BLaER1 (cell line): ENCODE measurements around the gene EPN2.

Experiments
- H3K27ac ChIP-seq: shearing (Covaris generic); formaldehyde crosslinking; 2 replicates; pipeline ENCODE4 v1.8.1; 2022
- H3K27me3 ChIP-seq: shearing (Covaris generic); formaldehyde crosslinking; 2 replicates; pipeline ENCODE4 v1.8.1; 2022
- H3K36me3 ChIP-seq: shearing (Covaris generic); formaldehyde crosslinking; 2 replicates; pipeline ENCODE4 v1.8.1; 2022
- H3K4me1 ChIP-seq: shearing (Covaris generic); formaldehyde crosslinking; 2 replicates; pipeline ENCODE4 v1.8.1; 2022
- H3K4me2 ChIP-seq: shearing (Covaris generic); formaldehyde crosslinking; 2 replicates; pipeline ENCODE4 v1.8.1; 2022
- H3K4me3 ChIP-seq: shearing (Covaris generic); formaldehyde crosslinking; 2 replicates; pipeline ENCODE4 v1.8.1; 2022
- H3K9ac ChIP-seq: shearing (Covaris generic); formaldehyde crosslinking; 2 replicates; pipeline ENCODE4 v1.8.1; 2022
- H3K9me3 ChIP-seq: shearing (Covaris generic); formaldehyde crosslinking; 2 replicates; pipeline ENCODE4 v1.8.1; 2022
- H4K20me1 ChIP-seq: shearing (Covaris generic); formaldehyde crosslinking; 2 replicates; pipeline ENCODE4 v1.8.1; 2022
- Cebpa-rat ChIP-seq: shearing (Covaris generic); IDR thresholded peaks from 2 replicates; pipeline ENCODE4 v1.8.1; 2022

Gene EPN2

DNA sequence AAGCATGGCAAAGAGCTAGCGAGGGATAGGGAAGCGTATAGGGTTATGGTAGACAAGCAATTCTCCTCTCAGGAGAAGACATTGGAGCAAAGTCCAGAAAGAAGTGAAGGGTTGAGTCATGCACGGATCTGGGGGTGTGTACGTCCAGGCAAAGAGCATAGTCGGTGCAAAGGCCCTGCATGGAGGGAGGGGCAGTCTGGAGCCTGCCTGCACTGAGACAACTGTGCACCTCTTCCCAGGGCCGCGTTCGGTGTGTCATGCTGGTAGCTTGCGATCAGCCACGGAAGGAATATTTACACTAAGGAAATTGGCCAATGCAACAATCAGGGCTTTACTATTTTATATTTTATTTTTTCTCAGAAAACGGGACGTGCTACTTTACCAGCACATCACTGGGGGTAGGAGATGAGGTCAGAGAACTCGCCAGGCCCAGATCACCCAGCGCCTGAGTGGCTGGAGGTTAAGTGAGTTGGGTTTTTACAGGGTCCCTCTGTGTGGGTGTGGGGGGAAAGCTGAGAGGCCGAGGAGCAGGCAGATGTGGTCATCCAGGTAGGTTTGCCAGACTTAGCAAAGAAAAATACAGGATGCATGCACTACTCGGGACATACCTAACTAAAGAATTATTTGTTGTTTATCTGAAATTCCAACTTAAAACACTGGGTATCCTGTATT is 132.1 kb downstream of the EPN2 start:
- Histone ChIP-seq H3K4me2 (peak overlapping the region; percentile 85), H3K4me1 (peaks cover 35% of the 10 kb centered on the region), H3K9ac (no peak overlapping the region), H4K20me1 (peaks cover 56% of the 10 kb centered on the region), H3K4me3 (no peak overlapping the region), H3K9me3 (no peaks in the 10 kb centered on the region), H3K36me3 (no peaks in the 10 kb centered on the region), H3K27ac (no peak overlapping the region), H3K27me3 (0 out of 2 replicates have a peak, but pooled peaks cover 5% of the 10 kb centered on the region)
- TF ChIP-seq Cebpa-rat: no peak

DNA sequence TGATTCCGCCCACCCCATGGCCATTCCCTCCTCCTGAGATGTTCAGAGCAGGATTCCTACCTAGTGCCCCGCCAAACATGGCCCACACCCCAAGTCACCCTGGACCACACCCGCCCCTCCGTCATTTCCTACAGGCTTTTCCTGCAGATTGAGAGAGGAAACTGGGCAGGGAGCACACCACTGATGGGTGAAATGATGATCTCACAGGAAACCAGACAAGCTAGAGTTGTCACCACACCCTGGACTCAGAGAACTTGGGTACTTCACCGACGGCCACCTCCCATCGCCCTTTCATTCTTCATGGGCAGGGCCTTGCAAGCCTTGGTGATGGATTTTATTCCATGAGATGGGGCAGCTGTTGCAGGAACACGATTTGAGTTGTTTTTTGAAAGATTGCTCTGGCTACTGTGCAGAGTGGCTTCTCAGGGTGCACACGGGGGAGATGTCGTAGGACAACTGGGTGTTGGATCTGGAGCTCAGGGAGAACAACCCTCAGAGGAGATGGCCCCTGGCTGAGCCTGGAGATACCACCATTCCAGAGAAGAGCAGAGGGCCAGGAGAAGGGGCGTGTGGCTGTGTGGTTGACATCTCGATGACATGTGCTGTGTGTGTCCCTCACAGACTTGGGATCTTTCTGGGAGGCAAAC is 132.8 kb downstream of the EPN2 start:
- no peak overlapping the region for H3K4me3 ChIP-seq
- no peak overlapping the region for H3K9ac ChIP-seq
- peaks cover 35% of the 10 kb centered on the region for H3K4me1 ChIP-seq
- H3K27ac ChIP-seq: no peak overlapping the region
- no peaks in the 10 kb centered on the region for H3K9me3 ChIP-seq
- H3K36me3 ChIP-seq: no peaks in the 10 kb centered on the region
- TF ChIP-seq Cebpa-rat: no peak
- H3K27me3 ChIP-seq: 0 out of 2 replicates have a peak, but pooled peaks cover 3% of the 10 kb centered on the region
- H3K4me2 ChIP-seq: peak overlapping the region; percentile 85
- peaks cover 48% of the 10 kb centered on the region for H4K20me1 ChIP-seq

DNA sequence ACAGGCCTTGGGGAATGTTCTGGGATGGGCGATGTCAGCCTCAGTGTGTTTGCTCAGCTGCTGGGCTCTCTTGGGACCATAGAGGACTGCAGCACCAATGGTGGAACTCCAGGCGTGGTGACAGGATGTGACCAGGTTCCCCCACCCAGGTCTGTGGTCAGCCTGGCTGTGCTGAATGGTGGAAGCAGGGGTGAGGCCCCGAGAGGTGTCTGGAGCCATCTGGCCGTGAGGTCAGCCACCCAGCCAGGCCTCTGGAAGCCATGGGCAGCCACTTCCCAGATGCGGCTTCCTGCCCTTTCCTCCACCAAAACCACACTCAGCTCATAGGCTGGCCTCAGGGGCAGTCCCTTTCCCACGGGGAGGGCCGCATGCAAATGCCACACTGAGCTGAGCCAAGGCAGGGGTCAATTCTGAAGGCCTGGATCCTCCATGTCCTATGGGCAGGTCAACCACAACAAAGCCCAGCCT is 133.4 kb downstream of the EPN2 start:
- peaks cover 35% of the 10 kb centered on the region for H3K4me1 ChIP-seq
- H3K27ac ChIP-seq: no peak overlapping the region
- no peaks in the 10 kb centered on the region for H3K9me3 ChIP-seq
- H3K27me3 ChIP-seq: no peaks in the 10 kb centered on the region
- H3K36me3 ChIP-seq: no peaks in the 10 kb centered on the region
- TF ChIP-seq Cebpa-rat: no peak
- peaks cover 48% of the 10 kb centered on the region for H4K20me1 ChIP-seq
- H3K4me3 ChIP-seq: no peak overlapping the region
- peak overlapping the region; percentile 85 for H3K4me2 ChIP-seq
- H3K9ac ChIP-seq: no peak overlapping the region

DNA sequence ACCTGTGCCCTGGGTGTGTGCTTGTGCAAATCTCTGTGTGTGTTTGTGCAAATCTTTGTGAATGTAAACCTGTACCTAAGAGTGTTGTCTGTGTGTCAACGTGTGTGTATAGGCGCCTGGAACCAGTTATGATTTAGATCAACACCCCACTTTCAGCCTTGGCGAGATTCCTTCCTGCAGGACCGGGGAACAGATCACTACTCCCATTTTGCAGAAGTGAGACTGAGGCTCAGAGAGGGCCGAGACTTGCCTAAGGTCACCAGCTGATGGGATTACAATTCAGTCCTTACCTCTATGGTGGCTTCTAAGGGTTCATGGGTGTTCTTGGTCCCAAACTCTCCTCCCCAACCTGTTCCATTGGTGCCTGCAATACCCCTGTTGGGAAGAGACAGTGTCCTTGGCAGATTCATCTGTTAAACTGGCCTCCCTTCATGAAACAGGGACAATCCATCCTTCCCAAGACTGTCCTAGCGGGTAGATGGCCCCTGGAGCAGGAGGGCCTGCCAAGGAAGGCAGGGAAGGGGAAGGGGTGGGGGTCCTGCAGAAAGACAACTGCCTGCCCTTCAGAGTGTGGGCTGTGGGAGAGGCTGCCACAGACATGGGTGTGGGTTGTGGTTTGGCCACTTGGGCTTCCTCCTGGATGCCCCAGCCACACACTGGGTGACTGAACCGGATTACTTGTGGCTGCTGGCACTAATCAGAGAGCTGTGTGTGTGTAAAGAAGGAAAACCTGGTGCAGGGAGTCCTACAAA is 134.3 kb downstream of the EPN2 start:
- TF ChIP-seq Cebpa-rat: no peak
- Histone ChIP-seq H3K4me2 (peak overlapping the region; percentile 85), H4K20me1 (peaks cover 48% of the 10 kb centered on the region), H3K27ac (no peak overlapping the region), H3K36me3 (no peaks in the 10 kb centered on the region), H3K4me1 (peaks cover 37% of the 10 kb centered on the region), H3K27me3 (no peaks in the 10 kb centered on the region), H3K4me3 (no peak overlapping the region), H3K9ac (no peak overlapping the region), H3K9me3 (no peaks in the 10 kb centered on the region)

DNA sequence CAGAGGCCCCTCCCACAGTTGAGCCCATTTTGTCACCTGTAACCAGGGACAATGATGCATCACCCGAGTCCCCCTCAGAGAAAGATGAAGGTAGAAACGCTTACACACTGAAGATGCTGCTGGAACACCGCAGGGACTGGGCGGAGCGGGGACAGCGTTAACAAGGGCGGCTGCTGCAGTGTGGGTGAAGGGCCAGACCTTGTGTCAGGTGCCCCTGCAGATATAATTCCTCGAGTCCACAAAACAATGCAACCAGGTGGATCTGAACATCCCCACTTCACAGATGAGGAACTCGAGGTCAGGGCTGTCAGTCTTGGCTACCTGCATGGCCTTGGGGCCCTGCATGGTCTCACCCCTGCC is 134.8 kb downstream of the EPN2 start:
- Histone ChIP-seq H3K4me1 (peaks cover 43% of the 10 kb centered on the region), H4K20me1 (peaks cover 48% of the 10 kb centered on the region), H3K27ac (no peak overlapping the region), H3K4me2 (peak overlapping the region; percentile 85), H3K4me3 (no peak overlapping the region), H3K27me3 (no peaks in the 10 kb centered on the region), H3K36me3 (no peaks in the 10 kb centered on the region), H3K9ac (no peak overlapping the region), H3K9me3 (no peaks in the 10 kb centered on the region)
- TF ChIP-seq Cebpa-rat: no peak

DNA sequence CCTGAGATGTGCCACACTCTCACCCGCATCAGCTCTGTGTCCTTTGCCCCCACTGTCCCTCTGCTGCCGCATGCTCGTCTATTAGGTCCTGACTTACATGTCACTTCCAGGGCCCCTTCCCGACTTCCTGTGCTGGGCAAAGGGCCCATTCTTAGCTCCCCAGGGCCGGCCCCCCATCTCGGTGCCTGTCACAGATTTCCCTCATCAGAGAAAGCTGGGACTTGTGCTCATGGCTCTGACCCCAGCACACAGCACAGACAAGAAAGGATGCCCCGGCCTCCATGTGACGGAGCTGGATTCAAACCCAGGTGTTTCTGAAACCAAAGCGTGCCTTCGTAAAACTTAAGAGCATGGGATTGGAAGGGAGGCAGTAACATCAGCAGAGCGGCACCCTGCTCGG is 135.3 kb downstream of the EPN2 start:
- no peaks in the 10 kb centered on the region for H3K36me3 ChIP-seq
- peaks cover 46% of the 10 kb centered on the region for H3K4me1 ChIP-seq
- peak overlapping the region; percentile 85 for H3K4me2 ChIP-seq
- H3K4me3 ChIP-seq: no peak overlapping the region
- H3K27ac ChIP-seq: no peak overlapping the region
- no peaks in the 10 kb centered on the region for H3K9me3 ChIP-seq
- H4K20me1 ChIP-seq: peaks cover 48% of the 10 kb centered on the region
- H3K9ac ChIP-seq: no peak overlapping the region
- no peak for TF ChIP-seq Cebpa-rat
- H3K27me3 ChIP-seq: no peaks in the 10 kb centered on the region

DNA sequence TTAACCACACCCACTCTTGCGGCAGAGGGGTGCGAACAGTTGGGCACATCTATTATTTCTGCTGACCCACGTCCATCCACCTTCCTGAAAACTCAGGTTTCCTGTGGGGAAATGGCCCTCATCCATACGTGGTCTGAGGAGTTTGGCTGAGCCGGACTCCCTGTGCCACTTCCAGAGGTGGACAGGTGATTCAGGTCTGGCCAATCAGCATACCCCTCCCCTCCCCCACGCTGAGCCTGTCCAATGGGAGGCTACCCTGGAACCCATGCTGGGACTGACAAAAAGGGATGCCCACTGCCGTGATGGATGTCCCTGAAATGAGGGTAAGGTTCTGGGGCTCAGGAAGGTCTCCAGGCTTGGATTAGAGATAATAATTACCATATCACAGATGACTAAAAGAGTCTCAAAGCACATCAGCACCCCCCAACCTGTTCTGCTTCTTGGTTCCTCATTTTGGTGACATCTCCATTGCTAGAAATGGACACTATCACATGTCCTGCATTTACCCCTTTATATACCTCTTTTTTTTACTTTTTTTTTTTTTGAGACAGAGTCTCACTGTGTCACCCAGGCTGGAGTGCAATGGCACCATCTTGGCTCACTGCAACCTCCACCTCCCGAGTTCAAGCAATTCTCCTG is 135.8 kb downstream of the EPN2 start:
- H3K4me1 ChIP-seq: peaks cover 46% of the 10 kb centered on the region
- H3K27ac ChIP-seq: no peak overlapping the region
- no peaks in the 10 kb centered on the region for H3K36me3 ChIP-seq
- no peaks in the 10 kb centered on the region for H3K9me3 ChIP-seq
- H3K9ac ChIP-seq: no peak overlapping the region
- no peak overlapping the region for H3K4me3 ChIP-seq
- no peak for TF ChIP-seq Cebpa-rat
- H3K27me3 ChIP-seq: no peaks in the 10 kb centered on the region
- no peak overlapping the region for H3K4me2 ChIP-seq
- H4K20me1 ChIP-seq: peaks cover 43% of the 10 kb centered on the region

DNA sequence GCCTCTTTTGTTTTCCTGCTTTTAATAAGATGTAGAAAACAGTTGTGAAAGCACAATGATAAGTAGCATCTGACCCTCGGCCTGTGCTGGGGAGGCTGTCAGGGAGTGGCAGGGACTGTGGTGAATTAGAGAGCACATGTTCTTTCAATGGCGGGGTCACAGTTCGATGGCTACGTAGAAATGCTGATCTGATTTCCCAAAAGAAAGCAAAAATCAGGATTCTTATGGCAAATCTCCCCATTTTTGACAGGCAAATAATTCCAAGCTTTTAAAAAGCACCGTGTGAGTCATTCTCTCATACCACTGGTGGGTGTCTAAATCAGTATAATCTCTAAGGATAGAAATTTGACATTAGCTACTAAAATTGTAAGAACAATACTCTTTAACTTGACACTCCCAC is 137.0 kb downstream of the EPN2 start:
- no peak overlapping the region for H3K4me2 ChIP-seq

DNA sequence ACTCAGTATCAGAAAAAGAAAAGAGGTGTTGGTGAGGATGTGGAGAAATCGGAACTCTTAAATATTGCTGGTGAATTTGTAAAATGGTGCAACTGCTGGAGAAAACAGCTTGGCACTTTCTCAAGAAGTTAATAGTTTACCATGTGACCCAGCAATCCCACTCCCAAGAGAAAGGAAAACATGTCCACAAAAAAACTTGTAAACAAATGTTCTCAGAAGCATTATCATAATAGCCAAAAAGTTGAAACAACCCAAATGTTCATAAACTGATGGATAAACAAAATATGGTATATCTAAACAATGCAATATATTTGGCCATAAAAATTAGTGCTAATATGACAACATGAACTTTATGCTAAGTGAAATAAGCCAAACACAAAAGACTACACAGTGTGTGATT is 138.6 kb downstream of the EPN2 start:
- no peaks in the 10 kb centered on the region for H3K9me3 ChIP-seq
- no peak for TF ChIP-seq Cebpa-rat
- H3K4me1 ChIP-seq: peaks cover 42% of the 10 kb centered on the region
- no peaks in the 10 kb centered on the region for H3K27me3 ChIP-seq
- no peak overlapping the region for H3K9ac ChIP-seq
- H3K4me3 ChIP-seq: no peak overlapping the region
- no peak overlapping the region for H3K27ac ChIP-seq
- peaks cover 32% of the 10 kb centered on the region for H4K20me1 ChIP-seq
- H3K36me3 ChIP-seq: peaks cover 18% of the 10 kb centered on the region
- H3K4me2 ChIP-seq: no peak overlapping the region

More for the DNA sequence above, 137.0 kb downstream of the EPN2 start:
- TF ChIP-seq Cebpa-rat: no peak
- Histone ChIP-seq H3K4me3 (no peak overlapping the region), H3K27ac (no peak overlapping the region), H3K4me1 (peaks cover 51% of the 10 kb centered on the region), H3K27me3 (no peaks in the 10 kb centered on the region), H4K20me1 (peaks cover 42% of the 10 kb centered on the region), H3K36me3 (peaks cover 2% of the 10 kb centered on the region; the same call in 1 of the 2 replicates), H3K9ac (no peak overlapping the region), H3K9me3 (no peaks in the 10 kb centered on the region)
